Naive thymus-derived CD4-positive, alpha-beta T cell (primary cell): Measurements from ENCODE around the gene FGFRL1. TPM values are rescaled to one million over a fixed set of nuclear protein-coding genes. Genes with fewer than 3 reads are reported as not detected.

Experiments
- ATAC-seq: fragments of 150-1000 bp; cut with Tn5 transposase; 2 replicates; pipeline ENCODE4 v1.10.0; 2021; ENCODE audit warnings: mild to moderate bottlenecking, moderate library complexity
- CTCF ChIA-PET: fragments of 350-600 bp; sonication (Branson Sonifier 250); formaldehyde crosslinking; loops from one replicate; lab custom pipeline; 2021; ENCODE audit warnings: antibody characterized with exemption; lab: Charles Lee
- POLR2A ChIA-PET: fragments of 350-600 bp; sonication (Branson Sonifier 250); formaldehyde crosslinking; loops from one replicate; lab custom pipeline; 2021; ENCODE audit warnings: antibody characterized with exemption, inconsistent platforms; lab: Charles Lee
- DNase-seq, 9 donors: peaks; one replicate each; pipeline versions ENCODE4 v3.0.0 to v3.0.0-alpha.2; 2020 to 2022; ENCODE audit warnings: mixed read lengths in 1 of 9
- H3K27ac ChIP-seq: one replicate; pipeline ENCODE4 v1.7.0; 2013; ENCODE audit warnings: mild to moderate bottlenecking, low read depth, low read length, moderate library complexity
- H3K27me3 ChIP-seq, 2 donors: one replicate each; pipeline ENCODE4 v1.7.0; 2013; ENCODE audit warnings: low read length in 2 of 2, mild to moderate bottlenecking in 2 of 2, moderate library complexity in 2 of 2; ENCODE audit not compliant: control insufficient read depth in 2 of 2, insufficient read depth in 2 of 2
- H3K36me3 ChIP-seq, 3 experiments: 1 replicate in 2 of 3; 2 replicates in 1 of 3; pipeline ENCODE4 v1.7.0; 2013; ENCODE audit warnings: low read length in 3 of 3, mild to moderate bottlenecking in 3 of 3, moderate library complexity in 1 of 3; ENCODE audit not compliant: insufficient read depth in 3 of 3, control insufficient read depth in 2 of 3
- H3K4me1 ChIP-seq, 2 donors: one replicate each; pipeline ENCODE4 v1.7.0; 2013; ENCODE audit warnings: low read length in 2 of 2, mild to moderate bottlenecking in 2 of 2, moderate library complexity in 1 of 2; ENCODE audit not compliant: control insufficient read depth in 2 of 2, insufficient read depth in 2 of 2
- H3K4me3 ChIP-seq: 2 replicates; pipeline ENCODE4 v1.7.0; 2013; ENCODE audit warnings: mild to moderate bottlenecking, low read length
- H3K9me3 ChIP-seq, 3 experiments: 1 replicate in 2 of 3; 2 replicates in 1 of 3; pipeline ENCODE4 v1.7.0; 2013; ENCODE audit warnings: low read length in 3 of 3; ENCODE audit not compliant: control insufficient read depth in 2 of 3
- H3K27ac Mint-ChIP-seq, 9 donors: one replicate each; pipeline ENCODE4 v1.8.0; 2020 to 2022; ENCODE audit warnings: mixed read lengths in 9 of 9, mild to moderate bottlenecking in 8 of 9, moderate library complexity in 5 of 9, inconsistent platforms in 2 of 9
- H3K27me3 Mint-ChIP-seq, 5 donors: one replicate each; pipeline ENCODE4 v1.8.0; 2021 to 2022; ENCODE audit warnings: mixed read lengths in 5 of 5, mild to moderate bottlenecking in 1 of 5
- H3K36me3 Mint-ChIP-seq, 5 donors: one replicate each; pipeline ENCODE4 v1.8.0; 2020 to 2022; ENCODE audit warnings: mixed read lengths in 5 of 5, mild to moderate bottlenecking in 3 of 5, inconsistent platforms in 1 of 5
- H3K4me1 Mint-ChIP-seq, 7 donors: one replicate each; pipeline ENCODE4 v1.8.0; 2020 to 2022; ENCODE audit warnings: mixed read lengths in 7 of 7, mild to moderate bottlenecking in 3 of 7, inconsistent platforms in 1 of 7
- H3K4me3 Mint-ChIP-seq, 10 donors: one replicate each; pipeline ENCODE4 v1.8.0; 2020 to 2022; ENCODE audit warnings: mild to moderate bottlenecking in 10 of 10, mixed read lengths in 10 of 10, moderate library complexity in 6 of 10, inconsistent platforms in 2 of 10
- H3K9me3 Mint-ChIP-seq, 11 donors: one replicate each; pipeline ENCODE4 v1.8.0; 2020 to 2022; ENCODE audit warnings: mixed read lengths in 11 of 11, mild to moderate bottlenecking in 4 of 11, inconsistent platforms in 1 of 11, moderate library complexity in 1 of 11
- intact Hi-C, 2 donors: fragments of 100-400 bp; cut with micrococcal nuclease; formaldehyde crosslinking; loops; one replicate each; pipeline ENCODE4 v1.15.1; 2023
- polyA plus RNA-seq, 2 donors: library from polyadenylated mRNA; unstranded; fragments of 300-500 nt; fragmentation: Illumina TruSeq; gene quantifications; one replicate each; pipeline ENCODE4 v1.2.3, GENCODE V29; 2021
- total RNA-seq, 6 experiments: library from RNA in 5 of 6; stranded (reverse) in 5 of 6; gene quantifications; 1 replicate in 5 of 6; 2 replicates in 1 of 6; pipeline ENCODE4 v1.2.3 and lab custom pipeline; 2021 to 2026

Gene FGFRL1
- total and polyA plus RNA-seq, 7 experiments from 2014 or later, result 0.45 to 28.1 (median 17.7) TPM

DNA sequence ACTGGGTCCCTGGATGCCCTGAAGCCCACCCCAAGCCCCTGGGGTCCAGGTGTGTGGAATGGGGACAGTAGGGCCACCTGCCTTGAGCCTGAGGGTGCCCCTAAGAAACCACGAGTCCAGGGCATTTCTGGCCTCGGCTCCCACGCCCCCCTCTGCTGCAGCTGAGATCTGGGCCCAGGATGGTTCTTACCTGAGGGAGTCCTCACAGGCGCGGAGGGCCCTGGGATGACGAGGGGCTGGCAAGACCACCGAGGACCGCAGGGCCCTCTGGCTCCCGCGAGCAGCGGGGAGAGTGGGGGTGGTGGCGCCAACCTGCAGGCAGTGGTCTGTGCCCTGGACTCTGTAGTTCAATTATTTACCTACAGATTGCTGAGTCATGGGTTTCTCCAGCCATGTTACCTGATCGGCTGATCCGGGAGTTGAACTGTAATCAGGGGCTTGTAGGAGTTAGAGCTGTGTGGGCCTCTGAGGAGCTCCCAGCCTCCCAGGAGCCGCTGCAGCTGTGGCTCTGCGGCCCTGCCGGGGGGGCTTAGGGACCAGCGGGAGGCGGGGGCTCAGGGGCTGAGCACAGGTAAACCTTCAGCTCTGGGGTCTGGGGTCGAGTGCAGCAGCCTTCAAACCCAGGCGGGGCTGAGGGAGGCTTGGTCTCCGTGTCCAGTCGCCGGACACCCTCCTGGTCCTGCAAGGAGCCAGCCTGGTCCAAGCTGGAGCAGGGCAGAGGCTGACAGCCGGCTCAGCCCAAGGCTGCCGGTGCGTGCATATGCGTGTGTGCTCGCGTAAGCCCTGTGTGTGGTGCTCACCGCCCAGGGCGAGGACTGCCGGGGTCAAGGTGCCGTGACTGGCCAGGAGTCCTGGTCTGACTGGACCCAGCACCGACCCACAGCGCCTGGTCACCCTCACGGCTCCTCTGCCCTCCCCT is 18.1 kb upstream of the FGFRL1 start, which contains the start of gene SLC26A1:
Gene SLC26A1 (minus strand): TSS at position 294 of the 919 bp plus-strand sequence. CDS start 1,701 bp downstream, outside the sequence.
- H3K27me3 Mint-ChIP-seq, result peaks cover 2 to 17% (median 7%) of the 10 kb centered on the region in 5 donors
- ATAC-seq (no peak), DNase-seq (no peak)
- H3K4me3 Mint-ChIP-seq, result no peak within 1 kb of the TSS
- Histone ChIP-seq H3K27ac (no peak within 1 kb of the TSS), H3K9me3 (no peaks in the 10 kb centered on the region), H3K4me1 (peaks cover 0 to 9% of the 10 kb centered on the region in 2 donors), H3K4me3 (no peak within 1 kb of the TSS), H3K27me3 (peaks cover 3 to 6% of the 10 kb centered on the region in 2 donors), H3K36me3 (peaks cover 0 to 34% (median 0%) of the 10 kb centered on the region in 3 experiments)
- intact Hi-C loops, result no loop called here
- ChIA-PET CTCF (no interaction called here), POLR2A (no interaction called here)
- peak within 1 kb of the TSS in 1 of 9 donors; percentile 76 for H3K27ac Mint-ChIP-seq
- no peaks in the 10 kb centered on the region for H3K9me3 Mint-ChIP-seq
- no peaks in the 10 kb centered on the region for H3K36me3 Mint-ChIP-seq
- H3K4me1 Mint-ChIP-seq, result peaks cover 0 to 9% (median 7%) of the 10 kb centered on the region in 7 donors

DNA sequence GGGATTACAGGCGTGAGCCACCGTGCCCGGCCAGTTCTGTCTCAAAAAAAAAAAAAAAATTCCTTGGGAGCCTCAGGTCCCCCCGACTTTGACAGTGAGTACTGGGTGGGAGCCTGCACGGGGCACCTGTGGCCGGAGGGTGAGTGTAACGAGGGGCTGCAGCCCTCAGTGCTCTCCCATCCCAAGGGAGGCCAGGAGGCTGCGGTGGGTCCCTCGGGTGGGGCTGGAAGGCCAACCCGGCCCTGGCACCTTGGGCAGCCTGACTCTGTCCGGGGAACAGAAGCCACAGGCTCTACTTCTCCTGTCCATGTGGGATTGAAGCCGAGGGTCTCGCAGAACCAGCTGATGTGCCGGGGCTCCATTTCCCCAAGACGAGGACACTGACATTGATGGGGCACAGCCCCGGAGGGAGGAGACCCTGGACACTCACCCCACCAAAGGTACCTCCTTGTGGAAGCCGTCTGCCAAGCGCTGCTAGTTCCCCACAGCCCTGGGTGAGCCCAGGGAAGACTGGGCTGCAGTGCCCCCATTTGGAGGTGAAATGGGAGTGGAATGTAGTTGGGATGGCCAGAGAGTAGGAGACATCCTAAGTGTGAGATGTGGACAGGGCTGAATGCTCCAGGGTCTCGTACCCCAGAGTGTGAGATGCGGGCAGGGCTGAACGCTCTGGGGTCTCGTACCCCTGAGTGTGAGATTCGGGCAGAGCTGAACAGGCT is 16.0 kb upstream of the FGFRL1 start:
- intact Hi-C loops, result no loop called here
- Histone ChIP-seq H3K36me3 (peaks cover 0 to 17% (median 0%) of the 10 kb centered on the region in 3 experiments), H3K27me3 (peaks cover 3 to 7% of the 10 kb centered on the region in 2 donors), H3K27ac (no peak overlapping the region), H3K4me1 (peaks cover 0 to 9% of the 10 kb centered on the region in 2 donors), H3K4me3 (no peak overlapping the region), H3K9me3 (no peaks in the 10 kb centered on the region)
- Mint-ChIP-seq H3K9me3 (no peaks in the 10 kb centered on the region), H3K27ac (peak overlapping the region in 1 of 9 donors; percentile 43), H3K4me1 (peaks cover 0 to 14% (median 13%) of the 10 kb centered on the region in 7 donors), H3K4me3 (peak overlapping the region in 1 of 10 donors; percentile 30), H3K36me3 (no peaks in the 10 kb centered on the region), H3K27me3 (peaks cover 9 to 28% (median 17%) of the 10 kb centered on the region in 5 donors)
- no peak for DNase-seq
- ChIA-PET CTCF (no interaction called here), POLR2A (no interaction called here)
- ATAC-seq, result no peak

DNA sequence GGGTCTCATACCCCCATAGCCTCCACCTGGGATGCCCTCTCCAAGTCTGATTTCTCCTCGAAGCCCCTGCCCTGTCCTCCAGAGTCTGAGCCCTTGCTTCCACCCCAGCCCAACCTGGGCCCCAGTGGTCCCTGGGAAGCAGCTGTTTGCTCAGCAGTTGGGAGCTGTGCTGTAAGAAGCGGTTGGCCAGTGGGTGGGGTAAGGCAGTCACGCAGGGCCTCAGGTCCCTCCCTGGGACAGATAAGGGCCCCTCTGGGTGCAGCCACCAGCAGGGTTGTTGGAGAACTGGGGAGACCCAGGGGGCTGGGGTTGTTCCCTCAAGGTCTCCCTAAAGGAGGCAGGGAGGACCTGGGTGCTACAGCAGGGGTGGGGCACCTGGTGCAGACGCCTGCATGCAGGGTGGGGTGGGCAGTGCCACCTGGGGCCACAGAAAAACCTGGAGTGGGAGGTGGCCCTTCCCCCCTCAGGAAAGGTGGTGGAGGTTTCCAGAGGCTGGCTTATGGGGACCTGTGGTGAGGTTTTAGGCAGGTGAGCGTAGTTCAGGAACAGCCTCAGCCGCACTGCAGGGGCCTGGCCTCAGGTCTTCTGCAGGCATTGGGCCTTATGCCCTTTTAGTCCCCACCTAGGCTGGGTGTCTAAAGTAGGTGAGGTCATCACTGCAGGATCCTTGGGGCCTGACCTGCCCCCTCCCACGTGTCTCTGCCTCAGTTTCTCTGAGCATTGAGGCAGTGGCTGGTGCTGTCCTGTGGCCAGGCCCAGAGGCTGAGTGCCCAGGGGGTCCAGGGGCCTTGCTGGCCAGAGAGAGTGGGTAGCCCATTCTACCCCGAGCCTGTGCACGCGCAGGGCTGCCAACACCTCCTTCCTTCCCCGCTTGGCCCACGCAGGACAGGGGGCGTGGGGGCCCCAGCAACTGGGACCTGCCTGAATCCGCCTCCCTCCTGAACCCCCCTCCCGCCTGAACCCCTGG is 15.1 kb upstream of the FGFRL1 start:
- ChIA-PET CTCF (no interaction called here), POLR2A (no interaction called here)
- no peak overlapping the region for H3K27ac ChIP-seq
- H3K4me3 Mint-ChIP-seq, result peak overlapping the region in 2 of 10 donors; percentile 41 to 45
- peaks cover 3 to 7% of the 10 kb centered on the region in 2 donors for H3K27me3 ChIP-seq
- peaks cover 9 to 34% (median 17%) of the 10 kb centered on the region in 5 donors for H3K27me3 Mint-ChIP-seq
- H3K9me3 Mint-ChIP-seq, result no peaks in the 10 kb centered on the region
- H3K36me3 ChIP-seq, result peaks cover 0 to 8% (median 0%) of the 10 kb centered on the region in 3 experiments
- H3K36me3 Mint-ChIP-seq, result no peaks in the 10 kb centered on the region
- H3K4me3 ChIP-seq, result no peak overlapping the region
- H3K9me3 ChIP-seq, result no peaks in the 10 kb centered on the region
- peaks cover 0 to 9% of the 10 kb centered on the region in 2 donors for H3K4me1 ChIP-seq
- DNase-seq (no peak), ATAC-seq (no peak)
- H3K4me1 Mint-ChIP-seq, result peaks cover 0 to 14% (median 13%) of the 10 kb centered on the region in 7 donors
- H3K27ac Mint-ChIP-seq, result no peak overlapping the region
- intact Hi-C loops, result no loop called here

DNA sequence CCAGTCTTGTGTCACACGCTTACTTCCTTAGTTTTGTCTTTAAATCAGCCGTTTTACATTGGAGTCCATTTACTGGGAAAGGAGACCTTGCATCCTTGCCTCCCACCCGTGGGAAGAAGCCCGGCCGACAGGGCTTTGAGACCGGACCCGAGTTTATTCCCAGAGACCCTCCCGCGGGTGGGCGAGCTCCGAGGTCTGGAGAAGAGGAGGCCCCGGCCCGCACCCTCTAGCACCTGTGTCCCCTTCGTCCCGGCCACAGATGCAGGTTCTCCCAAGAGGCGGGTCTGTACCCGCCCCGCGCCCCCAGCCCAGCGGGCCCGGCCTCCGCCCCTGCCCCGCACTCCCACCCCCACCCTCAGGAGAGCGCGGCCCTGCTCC is 14.4 kb upstream of the FGFRL1 start:
- no peak overlapping the region for H3K27ac ChIP-seq
- Mint-ChIP-seq H3K4me1 (peaks cover 0 to 14% (median 13%) of the 10 kb centered on the region in 7 donors), H3K27ac (no peak overlapping the region), H3K27me3 (peaks cover 9 to 37% (median 17%) of the 10 kb centered on the region in 5 donors), H3K9me3 (no peaks in the 10 kb centered on the region), H3K36me3 (no peaks in the 10 kb centered on the region), H3K4me3 (peak overlapping the region in 3 of 10 donors; percentile 8 to 45 (median 41))
- DNase-seq (no peak), ATAC-seq (no peak)
- intact Hi-C loops, result no loop called here
- no peak overlapping the region for H3K4me3 ChIP-seq
- ChIA-PET POLR2A (no interaction called here), CTCF (no interaction called here)
- H3K36me3 ChIP-seq, result peaks cover 0 to 2% (median 0%) of the 10 kb centered on the region in 3 experiments
- no peaks in the 10 kb centered on the region for H3K9me3 ChIP-seq
- peaks cover 0 to 9% of the 10 kb centered on the region in 2 donors for H3K4me1 ChIP-seq
- peaks cover 3 to 7% of the 10 kb centered on the region in 2 donors for H3K27me3 ChIP-seq

DNA sequence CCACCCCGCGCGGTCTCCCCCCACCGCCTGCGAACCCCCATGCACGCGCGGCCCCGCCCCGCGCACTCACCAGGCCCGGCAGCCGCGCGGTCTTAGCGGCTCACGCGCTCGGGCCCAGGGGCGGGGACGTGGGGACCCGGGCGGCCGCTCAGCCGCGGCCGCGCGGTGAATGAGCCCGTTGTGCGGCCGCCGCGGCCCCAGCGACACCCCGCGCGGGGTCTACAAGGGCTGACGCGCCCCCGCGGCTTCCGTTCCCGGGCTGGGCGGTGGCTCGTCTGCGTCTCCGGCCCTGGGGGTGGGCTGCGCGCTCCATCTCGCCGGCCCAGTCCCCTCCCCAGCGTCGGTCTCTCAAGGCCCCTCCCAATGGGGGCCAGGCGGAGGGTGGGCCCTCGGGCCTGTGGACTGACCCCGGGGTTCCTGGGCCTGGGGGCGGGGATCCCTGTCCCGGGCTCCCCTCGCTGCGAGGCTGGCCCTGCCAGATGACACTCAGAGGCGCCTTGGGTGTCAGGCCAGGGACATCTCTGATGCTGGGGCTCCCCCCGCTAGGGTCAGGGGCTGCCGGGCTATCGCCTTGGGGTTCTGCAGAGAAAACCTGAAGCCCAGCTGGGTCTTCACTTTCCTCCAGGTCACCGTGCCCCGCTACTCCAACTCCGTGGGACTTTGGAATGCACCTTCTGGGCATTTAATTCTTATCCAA is 13.9 kb upstream of the FGFRL1 start:
- Mint-ChIP-seq H3K27me3 (peaks cover 9 to 39% (median 17%) of the 10 kb centered on the region in 5 donors), H3K36me3 (no peaks in the 10 kb centered on the region), H3K4me3 (peak overlapping the region in 7 of 10 donors; percentile 19 to 72 (median 37)), H3K27ac (no peak overlapping the region), H3K4me1 (peaks cover 0 to 15% (median 13%) of the 10 kb centered on the region in 7 donors), H3K9me3 (no peaks in the 10 kb centered on the region)
- Histone ChIP-seq H3K27me3 (peaks cover 3 to 7% of the 10 kb centered on the region in 2 donors), H3K4me1 (peaks cover 0 to 9% of the 10 kb centered on the region in 2 donors), H3K4me3 (no peak overlapping the region), H3K27ac (no peak overlapping the region), H3K9me3 (no peaks in the 10 kb centered on the region), H3K36me3 (no peaks in the 10 kb centered on the region)
- ChIA-PET CTCF (no interaction called here), POLR2A (no interaction called here)
- DNase-seq, result no peak
- intact Hi-C loops, result no loop called here
- ATAC-seq, result peak; percentile 52
